Suprapubic skin (tissue), 3 donors: ENCODE measurements around the gene ERN2.

Experiments used
- CTCF ChIP-seq, 2 donors: fragments of 200-600 bp in 1 of 2; fragments of 450-650 bp in 1 of 2; sonication (generic) in 1 of 2; IDR thresholded peaks; one replicate each; pipeline ENCODE4 v1.5.1; 2016 to 2019; ENCODE audit warnings: antibody characterized with exemption in 2 of 2, mild to moderate bottlenecking in 1 of 2, moderate library complexity in 1 of 2
- EP300 ChIP-seq: sonication (generic); formaldehyde crosslinking; IDR thresholded peaks from one replicate; pipeline ENCODE4 v1.6.1; 2017; ENCODE audit warnings: antibody characterized with exemption
- POLR2A ChIP-seq, 2 donors: fragments of 450-650 bp; IDR thresholded peaks; one replicate each; pipeline ENCODE4 v1.6.1; 2017; ENCODE audit warnings: antibody characterized with exemption in 2 of 2, mild to moderate bottlenecking in 2 of 2, moderate library complexity in 2 of 2

GRCh38 chr16:23700509-23700908 lies 12.5 kb downstream of the ERN2 start:
- TF ChIP-seq CTCF (IDR thresholded peaks at IDR 0.05) = no peak
- no peak for TF ChIP-seq EP300
- TF ChIP-seq POLR2A (IDR thresholded peaks at IDR 0.05) = no peak
